GM18873 (cell line): ENCODE measurements around the gene HOXA7.

Experiments used
- ATAC-seq: cut with Tn5 transposase; IDR thresholded peaks from one replicate; pipeline ENCODE4 v1.9.1; 2021; ENCODE audit warnings: mild to moderate bottlenecking, moderate library complexity, moderate number of reproducible peaks; ENCODE audit not compliant: unreplicated experiment, low FRiP score

The HOXA7 gene

GRCh38 chr7:27149842-27150567, 6.5 kb downstream of the HOXA7 start:
- ATAC-seq = no peak

DNA sequence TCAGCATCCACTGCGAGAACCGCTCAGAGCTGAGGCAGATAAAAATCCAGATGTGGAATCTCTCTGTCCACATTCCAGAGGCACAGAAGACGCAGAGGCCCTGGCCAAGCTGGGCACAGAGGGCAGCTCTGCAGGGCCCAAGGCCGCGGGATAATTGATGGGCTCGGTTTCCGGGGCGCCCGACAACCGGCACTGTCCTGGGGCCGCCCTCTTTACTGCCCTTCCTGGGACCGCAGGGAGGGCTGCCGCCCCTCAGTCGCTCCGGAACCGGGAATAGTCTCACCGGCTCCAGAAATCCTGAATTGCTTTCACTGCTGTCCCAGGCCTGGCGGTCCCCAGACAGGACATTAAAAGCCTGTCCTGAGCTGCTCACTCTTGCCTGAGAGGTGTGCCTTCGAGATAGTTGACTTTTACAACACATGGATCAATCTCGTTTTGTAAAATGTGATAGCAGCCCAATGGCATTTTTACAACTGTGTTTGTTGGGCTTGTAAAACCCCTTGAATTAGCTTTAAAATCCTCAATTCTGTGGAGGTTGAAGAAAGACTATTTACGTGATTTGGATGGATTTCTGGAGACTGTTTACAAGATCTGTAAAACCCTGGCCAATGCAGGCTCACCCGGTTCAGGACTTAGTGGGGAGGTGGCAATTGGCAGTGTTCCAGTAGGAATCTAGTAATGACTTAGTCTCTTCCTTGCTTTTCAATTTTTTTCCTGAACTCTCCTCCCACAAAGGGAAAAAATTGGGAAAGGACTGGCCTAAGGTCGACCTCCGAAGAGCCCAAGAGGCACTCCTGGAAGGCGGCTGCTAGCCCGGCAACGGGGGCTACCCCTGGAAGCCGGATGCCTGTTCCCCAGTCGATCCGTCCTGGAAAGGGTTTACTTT, 7.5 kb downstream of the HOXA7 start:
- no peak for ATAC-seq

DNA sequence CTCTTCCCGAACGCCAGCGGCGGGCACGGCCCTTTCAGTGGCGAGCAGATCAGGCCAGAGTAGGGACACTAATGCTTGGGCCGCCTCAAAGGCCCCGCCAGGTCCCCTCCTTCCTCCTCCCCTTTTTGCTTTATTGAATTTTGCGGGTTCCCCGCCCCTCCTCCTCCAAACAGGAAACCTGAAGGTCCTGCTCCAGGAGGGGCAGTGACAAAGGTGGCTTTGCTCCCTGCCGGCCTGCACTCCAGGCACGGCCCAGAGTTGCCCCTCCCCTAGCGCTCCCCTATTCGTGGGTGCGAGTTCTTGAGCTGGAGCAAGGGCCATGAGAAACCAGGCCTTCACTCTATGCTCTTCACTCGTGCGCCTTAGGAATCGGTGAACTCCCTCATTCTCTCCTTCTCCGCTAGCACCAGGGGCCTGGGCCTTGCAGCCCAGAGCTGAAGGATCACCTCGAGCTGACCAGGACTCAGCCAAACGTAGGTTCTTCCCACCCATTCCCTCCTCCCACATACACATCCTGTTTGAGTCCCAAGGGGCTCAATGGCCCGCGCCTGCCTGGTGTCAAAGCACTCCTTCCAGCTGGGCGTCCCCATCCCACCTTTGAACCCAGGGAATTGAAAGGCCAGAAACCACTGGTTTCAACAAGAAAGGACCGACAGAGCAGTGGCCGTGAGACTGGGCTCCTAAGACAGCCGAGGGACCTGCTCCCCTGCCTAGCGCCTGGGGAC, 8.3 kb downstream of the HOXA7 start:
- no peak for ATAC-seq

DNA sequence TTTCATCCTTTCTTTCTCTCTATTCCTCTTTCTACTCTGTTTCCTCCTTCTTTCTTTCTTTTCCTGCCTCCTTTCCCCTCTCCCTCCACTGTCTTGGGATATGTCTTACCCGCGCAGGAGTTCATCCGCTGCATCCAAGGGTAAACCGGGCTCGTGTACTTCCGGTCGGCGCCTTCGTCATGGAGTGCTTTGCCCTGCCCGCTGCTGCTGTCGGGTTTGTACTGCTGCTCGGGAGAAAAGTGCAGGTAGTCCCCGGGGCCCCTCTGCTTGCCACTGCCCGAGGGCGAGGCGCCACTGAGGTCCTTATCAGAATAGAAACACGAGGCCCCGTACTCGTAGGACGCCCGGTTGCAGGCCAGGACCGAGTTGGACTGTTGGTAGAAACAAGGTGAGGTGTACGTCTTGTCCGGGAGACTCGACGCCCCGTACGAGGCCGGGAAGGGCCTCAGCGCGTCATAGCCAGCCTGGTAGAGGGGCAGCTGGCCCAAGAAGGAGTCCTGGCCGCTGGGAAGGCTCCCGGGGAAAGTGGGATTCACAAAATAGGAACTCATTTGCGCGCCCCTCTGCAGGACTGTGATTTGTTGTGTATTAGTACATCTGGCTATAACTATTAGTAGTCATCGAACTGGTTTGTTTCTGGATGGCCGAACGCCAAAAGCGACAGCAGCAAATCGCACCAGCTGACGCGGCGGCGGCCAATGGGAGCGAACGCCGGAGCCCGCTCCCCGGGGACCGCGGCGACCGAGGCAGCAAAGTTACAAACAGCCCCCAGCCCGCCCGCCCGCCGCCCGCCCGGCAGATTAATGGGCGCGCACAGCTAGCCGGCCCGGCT, 9.1 kb downstream of the HOXA7 start, which contains the start of gene HOXA6:
HOXA6 (minus strand) TSS at position 576 of the 832 bp plus-strand sequence; CDS start at position 551, 25 bp downstream.
- no peak for ATAC-seq

DNA sequence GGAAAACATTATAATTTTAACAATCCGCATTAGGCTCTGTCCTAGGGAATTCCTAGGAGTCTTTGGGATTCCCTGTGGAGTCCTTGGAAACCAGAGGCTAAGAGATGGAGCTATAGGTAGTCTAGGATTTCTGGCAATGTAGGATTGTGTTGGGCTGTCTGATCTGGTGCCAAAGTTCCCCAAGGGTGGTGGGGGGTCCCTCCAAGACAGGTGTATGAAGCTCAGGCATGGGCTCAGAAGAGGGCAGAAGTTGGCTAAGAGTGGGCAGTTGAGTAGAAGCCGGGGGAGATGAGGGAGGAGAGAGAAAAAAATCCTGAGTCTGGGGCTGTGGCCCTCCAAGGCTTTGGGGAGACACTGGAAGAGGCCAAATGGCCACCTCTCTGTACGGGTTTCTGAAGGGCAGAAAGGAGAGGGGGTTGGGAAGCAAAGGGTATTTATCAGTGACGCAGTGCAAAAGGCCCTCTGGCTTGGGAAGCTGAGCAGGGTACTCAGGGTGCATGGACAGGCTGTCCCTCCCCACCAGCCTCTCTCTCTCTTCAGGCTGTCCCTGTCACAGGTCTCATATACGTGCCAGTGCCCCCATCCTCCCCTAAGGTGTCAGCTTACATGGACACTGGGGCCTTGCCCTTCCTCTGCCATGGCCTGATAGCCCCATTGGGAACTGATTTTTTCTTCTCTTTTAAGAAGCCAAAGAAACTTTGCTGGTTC, 9.8 kb downstream of the HOXA7 start:
- no peak for ATAC-seq

- ATAC-seq = no peak
These were observed 10.5 kb downstream of the HOXA7 start for GRCh38 chr7:27145914-27146412.

DNA sequence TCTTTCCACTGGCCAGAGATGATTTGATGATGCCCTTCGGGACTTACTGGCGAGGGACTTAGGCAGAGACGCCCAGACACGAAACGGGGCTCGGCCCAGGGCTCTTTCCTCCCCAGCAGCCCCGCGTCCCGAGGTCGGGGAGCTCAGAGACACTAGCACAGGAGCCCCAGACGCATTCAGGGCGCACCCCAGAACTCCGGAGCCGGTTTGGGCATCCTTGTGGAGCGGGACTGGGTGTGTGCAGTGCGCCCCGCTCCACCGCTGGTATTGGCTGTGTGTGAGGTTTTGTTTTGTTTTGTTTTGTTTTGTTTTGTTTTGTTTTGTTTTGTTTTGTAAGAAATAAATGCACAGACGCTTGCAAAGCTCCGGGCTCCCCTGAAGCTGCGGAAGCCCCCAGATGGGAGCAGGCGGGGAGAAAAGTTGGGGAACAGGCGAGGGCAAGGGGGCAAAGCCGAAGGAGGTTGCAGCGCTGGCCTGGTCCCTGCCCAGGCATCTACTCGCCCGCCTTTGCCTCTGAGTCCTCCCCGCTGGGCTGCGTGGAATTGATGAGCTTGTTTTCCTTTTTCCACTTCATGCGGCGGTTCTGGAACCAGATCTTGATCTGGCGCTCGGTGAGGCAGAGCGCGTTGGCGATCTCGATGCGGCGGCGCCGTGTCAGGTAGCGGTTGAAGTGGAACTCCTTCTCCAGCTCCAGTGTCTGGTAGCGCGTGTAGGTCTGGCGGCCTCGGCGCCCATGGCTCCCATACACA, 11.1 kb downstream of the HOXA7 start:
- ATAC-seq = no peak

GRCh38 chr7:27144781-27145164, 11.7 kb downstream of the HOXA7 start:
- ATAC-seq = no peak

DNA sequence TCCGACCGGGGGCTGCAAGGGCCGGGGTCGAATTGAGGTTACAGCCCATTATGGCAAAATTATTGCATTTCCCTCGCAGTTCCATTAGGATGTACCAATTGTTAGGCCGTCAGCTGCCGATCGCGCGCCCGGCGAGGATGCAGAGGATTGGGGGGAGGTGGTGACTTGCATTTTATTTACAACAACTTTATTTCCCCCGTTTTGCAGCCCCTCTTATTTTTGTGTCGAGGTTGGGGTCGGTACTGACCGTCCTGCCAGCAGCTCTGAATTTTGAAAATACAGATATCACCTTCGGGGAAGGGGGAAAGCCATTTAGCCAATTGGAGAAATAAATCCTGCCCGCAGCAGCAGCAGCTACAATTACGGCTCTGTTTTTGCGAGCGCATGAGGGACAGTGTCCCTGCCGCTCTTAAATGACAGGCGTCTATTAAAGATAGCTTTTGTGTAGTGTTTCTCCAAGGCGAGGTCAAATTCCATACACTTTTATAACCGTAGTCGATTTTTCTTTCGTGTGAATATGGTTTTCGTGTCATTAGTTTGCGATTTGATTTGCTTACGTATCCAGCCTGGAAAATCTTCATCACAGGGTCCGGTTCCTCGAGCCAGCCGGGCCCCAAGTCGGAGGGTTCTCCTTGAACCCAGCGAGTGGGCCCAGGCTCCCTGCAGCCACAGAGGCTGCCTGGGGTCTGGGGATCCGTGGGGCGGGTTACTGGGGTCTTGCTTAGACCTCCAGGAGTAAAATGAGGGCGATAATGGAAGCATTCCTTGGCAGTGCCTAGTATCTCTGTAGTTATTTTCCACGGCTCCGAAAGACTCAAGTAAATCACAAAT, 12.3 kb downstream of the HOXA7 start:
- ATAC-seq = no peak

GRCh38 chr7:27143023-27143949, 13.2 kb downstream of the HOXA7 start, which contains the start of gene HOXA5:
Gene HOXA5 (minus strand): TSS chr7:27143681. CDS start chr7:27143607, 74 bp downstream.
- no peak for ATAC-seq

DNA sequence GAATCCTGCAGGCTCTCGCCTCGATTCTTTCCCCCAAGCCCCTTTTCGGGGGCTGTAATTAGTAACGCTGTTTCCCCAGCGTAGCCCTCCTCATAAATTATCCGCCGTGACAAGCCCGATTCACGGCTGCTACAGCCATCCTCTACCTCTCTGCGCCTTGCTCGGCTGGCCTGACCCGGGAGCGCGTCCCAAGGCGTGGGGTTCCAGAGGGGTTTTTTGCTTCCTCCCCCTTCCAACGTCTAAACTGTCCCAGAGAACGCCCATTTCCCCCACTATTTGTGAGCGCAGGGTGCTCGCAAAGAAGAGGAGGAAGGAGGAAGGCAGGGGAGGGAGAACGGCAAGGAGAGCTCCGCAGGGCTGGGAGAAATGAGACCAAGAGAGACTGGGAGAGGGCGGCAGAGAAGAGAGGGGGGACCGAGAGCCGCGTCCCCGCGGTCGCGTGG, 13.9 kb downstream of the HOXA7 start:
- no peak for ATAC-seq

DNA sequence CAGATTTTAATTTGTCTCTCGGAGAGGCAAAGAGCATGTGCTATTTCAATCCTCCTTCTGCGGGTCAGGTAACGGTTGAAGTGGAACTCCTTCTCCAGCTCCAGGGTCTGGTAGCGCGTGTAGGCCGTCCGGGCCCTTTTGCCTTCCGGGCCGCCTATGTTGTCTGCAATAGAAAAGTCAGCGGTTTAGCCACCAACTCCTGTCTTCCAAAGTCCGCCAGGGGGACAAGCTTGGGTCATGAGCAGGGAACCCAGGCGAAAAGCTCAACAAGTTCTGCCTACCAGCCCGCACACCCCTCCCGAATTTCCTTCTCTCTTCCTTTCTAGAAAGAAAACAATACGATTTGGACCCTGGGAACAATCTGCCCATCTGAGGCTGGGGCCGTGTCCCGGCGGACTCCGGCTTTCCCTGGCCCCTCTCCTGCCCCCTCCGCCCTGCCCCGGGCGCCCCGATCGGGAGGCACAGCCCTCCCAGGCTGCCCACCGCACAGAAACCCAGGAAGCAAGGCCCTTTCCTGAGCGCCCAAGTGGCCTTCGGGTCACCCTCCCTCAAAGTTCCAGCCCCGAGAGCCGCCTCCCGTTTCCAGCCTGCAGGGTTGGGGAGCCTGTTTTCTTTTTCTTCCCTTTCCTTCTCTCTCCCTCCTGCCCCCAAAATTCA, 14.4 kb downstream of the HOXA7 start:
- ATAC-seq = no peak

- ATAC-seq = no peak
These were observed 15.1 kb downstream of the HOXA7 start for GRCh38 chr7:27141137-27141922.

DNA sequence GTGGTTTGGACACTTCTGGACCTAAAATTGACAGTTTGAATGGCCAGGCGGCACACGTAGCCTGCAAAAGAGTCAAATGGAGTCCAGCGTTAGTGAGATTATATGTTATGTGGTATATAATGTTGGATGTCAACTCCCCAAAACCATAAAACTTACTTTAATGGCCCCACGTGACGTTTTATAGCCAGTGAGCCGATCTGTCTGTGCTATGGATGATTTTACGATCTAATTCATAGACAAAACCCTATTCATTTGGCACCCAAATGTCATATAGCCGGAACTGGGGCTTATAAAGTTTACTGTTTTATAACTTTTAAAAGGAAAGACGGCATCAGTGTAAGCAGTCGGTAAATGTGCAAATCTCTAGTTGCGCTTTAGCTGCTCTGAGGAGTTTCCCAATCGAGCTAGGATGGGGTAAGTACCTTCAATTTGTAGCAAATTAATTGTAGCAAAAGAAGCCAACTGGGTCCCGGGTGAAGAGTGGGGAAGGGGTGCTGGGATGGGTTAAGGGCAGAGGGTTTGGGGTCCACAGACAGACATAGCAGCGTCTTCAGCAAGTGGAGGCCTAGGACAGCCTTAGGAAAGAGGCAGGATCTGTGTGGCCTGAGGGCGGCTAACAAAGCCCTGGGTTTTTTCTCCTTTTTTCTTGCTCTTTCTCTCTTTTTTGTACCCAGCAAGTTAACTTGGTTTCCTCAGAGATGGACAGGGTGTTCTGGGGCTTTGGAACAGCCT, 16.2 kb downstream of the HOXA7 start:
- no peak for ATAC-seq
